ENCODE results near the gene EEF1AKMT4. TPM values are rescaled to one million over a fixed set of nuclear protein-coding genes. Genes with fewer than 3 reads are reported as not detected.

EEF1AKMT4 gene
- total and polyA plus RNA-seq, 3 donors from 2014 or later = 10.2 to 16.9 (median 15.0) TPM

DNA sequence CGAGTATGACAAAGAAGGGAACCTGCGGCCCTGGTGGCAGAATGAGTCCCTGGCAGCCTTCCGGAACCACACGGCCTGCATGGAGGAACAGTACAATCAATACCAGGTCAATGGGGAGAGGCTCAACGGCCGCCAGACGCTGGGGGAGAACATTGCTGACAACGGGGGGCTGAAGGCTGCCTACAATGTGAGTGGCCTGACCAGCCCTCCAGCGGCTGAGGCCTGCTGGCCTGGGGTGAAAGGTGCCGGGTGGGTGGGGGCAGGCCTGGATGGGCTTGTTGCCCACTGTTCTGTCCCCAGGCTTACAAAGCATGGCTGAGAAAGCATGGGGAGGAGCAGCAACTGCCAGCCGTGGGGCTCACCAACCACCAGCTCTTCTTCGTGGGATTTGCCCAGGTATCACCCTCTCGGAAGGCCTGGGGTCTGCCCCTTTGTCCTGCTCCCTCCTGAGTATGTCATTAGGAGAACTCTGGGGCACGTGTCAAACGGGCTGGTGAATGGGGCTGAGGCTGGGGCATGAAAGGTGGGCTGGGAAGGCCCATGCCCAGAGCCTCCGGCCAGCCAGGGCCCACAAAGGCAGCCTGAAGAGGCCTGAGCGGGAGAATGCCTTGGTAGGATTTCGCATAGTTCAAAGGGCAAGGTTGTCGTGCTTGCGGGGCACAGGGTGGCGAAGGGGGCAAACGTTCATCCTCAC lies 41.7 kb downstream of the EEF1AKMT4 start:
- H3K27ac ChIP-seq = no peak overlapping the region
- H3K4me1 ChIP-seq = no peaks in the 10 kb centered on the region
- intact Hi-C loops (cut with DNase I; ENCODE audit: low total_unique reads) = no loop called here
- no peak for DNase-seq
- H3K36me3 ChIP-seq (ENCODE audit: low read depth, missing control alignments) = no peaks in the 10 kb centered on the region
- no peak overlapping the region for H3K4me3 ChIP-seq
- no peaks in the 10 kb centered on the region for H3K9me3 ChIP-seq
- WGBS, 2 donors = 86 to 92% methylated on average over 19 to 22 of the region's 22 CpGs
- no peaks in the 10 kb centered on the region for H3K27me3 ChIP-seq
- no peak for TF ChIP-seq POLR2A (IDR thresholded peaks at IDR 0.05)
- TF ChIP-seq, protein P1, sequence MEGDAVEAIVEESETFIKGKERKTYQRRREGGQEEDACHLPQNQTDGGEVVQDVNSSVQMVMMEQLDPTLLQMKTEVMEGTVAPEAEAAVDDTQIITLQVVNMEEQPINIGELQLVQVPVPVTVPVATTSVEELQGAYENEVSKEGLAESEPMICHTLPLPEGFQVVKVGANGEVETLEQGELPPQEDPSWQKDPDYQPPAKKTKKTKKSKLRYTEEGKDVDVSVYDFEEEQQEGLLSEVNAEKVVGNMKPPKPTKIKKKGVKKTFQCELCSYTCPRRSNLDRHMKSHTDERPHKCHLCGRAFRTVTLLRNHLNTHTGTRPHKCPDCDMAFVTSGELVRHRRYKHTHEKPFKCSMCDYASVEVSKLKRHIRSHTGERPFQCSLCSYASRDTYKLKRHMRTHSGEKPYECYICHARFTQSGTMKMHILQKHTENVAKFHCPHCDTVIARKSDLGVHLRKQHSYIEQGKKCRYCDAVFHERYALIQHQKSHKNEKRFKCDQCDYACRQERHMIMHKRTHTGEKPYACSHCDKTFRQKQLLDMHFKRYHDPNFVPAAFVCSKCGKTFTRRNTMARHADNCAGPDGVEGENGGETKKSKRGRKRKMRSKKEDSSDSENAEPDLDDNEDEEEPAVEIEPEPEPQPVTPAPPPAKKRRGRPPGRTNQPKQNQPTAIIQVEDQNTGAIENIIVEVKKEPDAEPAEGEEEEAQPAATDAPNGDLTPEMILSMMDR (IDR thresholded peaks at IDR 0.05) = no peak

- no peak overlapping the region for H3K4me3 ChIP-seq
- TF ChIP-seq, protein P1 (IDR thresholded peaks at IDR 0.05) = no peak
- no peak for TF ChIP-seq POLR2A (IDR thresholded peaks at IDR 0.05)
- DNase-seq = no peak
- H3K4me1 ChIP-seq = no peaks in the 10 kb centered on the region
- no peak overlapping the region for H3K27ac ChIP-seq
- H3K27me3 ChIP-seq = no peaks in the 10 kb centered on the region
- intact Hi-C loops (cut with DNase I; ENCODE audit: low total_unique reads) = no loop called here
- no peaks in the 10 kb centered on the region for H3K9me3 ChIP-seq
- no peaks in the 10 kb centered on the region for H3K36me3 ChIP-seq (ENCODE audit: low read depth, missing control alignments)
- 87 to 89% methylated on average over 6 to 21 of the region's 21 CpGs for WGBS, 2 donors
Observed at GRCh38 chr3:184291738-184292445, 42.4 kb downstream of the EEF1AKMT4 start.

DNA sequence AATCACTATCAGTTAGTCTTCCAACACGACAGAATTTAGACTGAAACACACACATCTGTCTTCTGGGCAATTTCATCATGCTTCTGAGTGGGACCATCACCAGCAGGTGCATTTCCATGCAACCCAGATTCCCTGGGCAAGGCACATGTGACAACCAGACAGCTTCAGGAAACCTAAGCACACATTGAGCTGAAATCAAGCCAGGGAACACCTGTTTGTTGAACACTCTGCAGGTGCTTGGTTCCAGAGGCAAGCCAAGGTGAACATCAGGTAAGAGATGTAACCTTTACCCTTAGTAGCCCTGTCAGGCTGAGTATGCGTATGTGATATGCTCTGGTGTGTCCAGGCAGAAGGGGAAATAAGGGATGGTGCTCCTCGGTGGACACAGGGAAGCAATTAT lies 46.3 kb downstream of the EEF1AKMT4 start:
- WGBS, 2 donors = 71 to 77% methylated on average over 3 of the region's 3 CpGs
- H3K27me3 ChIP-seq = no peaks in the 10 kb centered on the region
- intact Hi-C loops (cut with DNase I; ENCODE audit: low total_unique reads) = no loop called here

GRCh38 chr3:184296616-184297015 lies 47.1 kb downstream of the EEF1AKMT4 start:
- Histone ChIP-seq H3K4me1 (peaks cover 10% of the 10 kb centered on the region), H3K27ac (no peak overlapping the region), H3K36me3 (ENCODE audit: low read depth, missing control alignments) (no peaks in the 10 kb centered on the region), H3K27me3 (no peaks in the 10 kb centered on the region), H3K4me3 (no peak overlapping the region), H3K9me3 (no peaks in the 10 kb centered on the region)
- DNase-seq = no peak
- intact Hi-C loops (cut with DNase I; ENCODE audit: low total_unique reads) = no loop called here
- TF ChIP-seq POLR2A (IDR thresholded peaks at IDR 0.05) = no peak
- TF ChIP-seq, protein P1 (IDR thresholded peaks at IDR 0.05) = no peak
- WGBS, 2 donors = 72 to 79% methylated on average over 7 of the region's 7 CpGs

More for the DNA sequence above, 46.3 kb downstream of the EEF1AKMT4 start:
- Histone ChIP-seq H3K9me3 (no peaks in the 10 kb centered on the region), H3K36me3 (ENCODE audit: low read depth, missing control alignments) (no peaks in the 10 kb centered on the region), H3K4me1 (peaks cover 10% of the 10 kb centered on the region), H3K4me3 (no peak overlapping the region), H3K27ac (no peak overlapping the region)
- TF ChIP-seq, protein P1 (IDR thresholded peaks at IDR 0.05) = no peak
- TF ChIP-seq POLR2A (IDR thresholded peaks at IDR 0.05) = no peak
- no peak for DNase-seq
